Upper lobe of right lung (tissue), 1 donor: ENCODE measurements around the gene ZNF230. TPM values are rescaled to one million over a fixed set of nuclear protein-coding genes. Genes with fewer than 3 reads are reported as not detected.

ENCODE experiments used
- ATAC-seq: fragments of 200-7000 bp; cut with Tn5 transposase; one replicate; pipeline ENCODE4 v1.9.1; 2020; ENCODE audit warnings: mild to moderate bottlenecking, moderate library complexity
- DNase-seq: peaks from one replicate; pipeline ENCODE4 v3.0.0-alpha.2; 2020
- H3K27ac ChIP-seq: fragments of 200-600 bp; one replicate; pipeline ENCODE4 v1.8.0; 2022
- H3K27me3 ChIP-seq: fragments of 200-600 bp; one replicate; pipeline ENCODE4 v1.8.0; 2022; ENCODE audit warnings: mild to moderate bottlenecking
- H3K36me3 ChIP-seq: fragments of 200-600 bp; one replicate; pipeline ENCODE4 v1.8.0; 2022
- H3K4me1 ChIP-seq: fragments of 200-600 bp; one replicate; pipeline ENCODE4 v1.8.0; 2022
- H3K4me3 ChIP-seq: fragments of 200-600 bp; one replicate; pipeline ENCODE4 v1.8.0; 2022; ENCODE audit warnings: mild to moderate bottlenecking
- H3K9me3 ChIP-seq: fragments of 200-600 bp; one replicate; pipeline ENCODE4 v1.8.0; 2022
- CTCF ChIP-seq: fragments of 200-600 bp; IDR thresholded peaks from one replicate; pipeline ENCODE4 v1.8.0; 2022; ENCODE audit warnings: antibody characterized with exemption
- intact Hi-C: fragments of 100-400 bp; cut with DNase I; formaldehyde crosslinking; loops from one replicate; pipeline ENCODE4 v1.11.0; 2022
- total RNA-seq: library from RNA; stranded (reverse); fragmentation: NEBNext Ultra II Directional; extraction: Animal tissue kit (Norgen Biotek cat#: 25700); gene quantifications from one replicate; pipeline ENCODE4 v1.2.1, GENCODE V29; 2021
- donor health status: DM: no; HTN: yes; CAD: no; lungs with severe emphysema.

The ZNF230 gene
- total RNA-seq, 1 donor from 2014 or later: 5.2 TPM

DNA sequence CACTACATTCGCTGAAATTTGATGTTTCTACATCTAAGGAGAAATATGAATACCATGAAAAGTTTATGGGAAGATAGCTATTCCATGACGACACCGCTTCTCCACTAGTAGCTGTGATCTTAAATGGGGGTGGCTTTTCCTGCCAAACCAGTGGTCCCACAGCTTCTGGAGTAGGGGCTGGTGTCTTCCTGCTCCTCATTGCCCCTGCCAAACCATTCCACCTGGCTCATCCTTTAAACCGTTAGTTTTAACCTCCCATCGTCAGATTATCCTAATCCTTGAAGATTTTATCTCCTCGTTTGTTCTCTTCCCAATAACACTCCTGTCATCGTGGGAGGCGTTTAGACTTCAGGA lies 568 bp upstream of the ZNF230 start:
- intact Hi-C loops: no loop called here
- H3K27ac ChIP-seq: peak overlapping the region; percentile 81
- DNase-seq: no peak
- H3K27me3 ChIP-seq: no peaks in the 10 kb centered on the region
- no peaks in the 10 kb centered on the region for H3K36me3 ChIP-seq
- H3K4me1 ChIP-seq: peaks cover 13% of the 10 kb centered on the region
- H3K9me3 ChIP-seq: peaks cover 2% of the 10 kb centered on the region
- ATAC-seq: no peak
- H3K4me3 ChIP-seq: peak overlapping the region; percentile 87
- no peak for TF ChIP-seq CTCF

DNA sequence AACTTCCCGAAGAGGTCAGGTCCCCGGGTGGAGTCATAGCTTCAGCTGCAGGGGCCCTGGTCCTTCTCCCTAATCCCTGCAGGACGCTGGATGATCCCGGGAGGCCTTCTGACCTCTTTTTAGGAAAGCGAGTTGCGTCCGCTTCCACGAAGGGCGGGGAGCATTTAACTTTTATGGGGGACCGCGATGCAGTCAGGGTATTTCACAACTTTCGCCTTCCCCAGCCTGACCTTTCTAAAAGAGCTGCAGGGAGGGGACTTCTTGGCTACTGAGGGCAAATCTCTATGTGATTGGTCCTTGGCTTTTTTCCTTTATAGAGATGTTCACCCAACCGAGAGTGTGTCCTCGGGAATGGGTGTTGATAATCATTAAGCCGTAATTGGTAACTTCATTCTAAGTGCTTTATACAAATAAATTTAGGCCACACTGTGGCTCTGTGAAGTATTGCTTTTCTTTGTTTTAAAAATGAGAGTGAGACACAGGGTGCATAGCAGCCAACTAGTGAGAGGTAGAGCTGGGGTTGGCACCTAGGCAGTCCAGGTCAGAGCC lies 778 bp downstream of the ZNF230 start:
- no peak for TF ChIP-seq CTCF

GRCh38 chr19:44005973-44006372 lies 3.2 kb downstream of the ZNF230 start:
- no peak for DNase-seq
- no peak for ATAC-seq

More for the DNA sequence above, 778 bp downstream of the ZNF230 start:
- H3K4me1 ChIP-seq: peaks cover 13% of the 10 kb centered on the region
- no peak for ATAC-seq
- H3K9me3 ChIP-seq: no peaks in the 10 kb centered on the region
- peak overlapping the region; percentile 81 for H3K27ac ChIP-seq
- peak overlapping the region; percentile 87 for H3K4me3 ChIP-seq
- intact Hi-C loops: no loop called here
- peaks cover 10% of the 10 kb centered on the region for H3K36me3 ChIP-seq
- DNase-seq: peak; percentile 57
- H3K27me3 ChIP-seq: no peaks in the 10 kb centered on the region

GRCh38 chr19:44007473-44007872 lies 4.7 kb downstream of the ZNF230 start:
- Histone ChIP-seq H3K27me3 (no peaks in the 10 kb centered on the region), H3K4me1 (peaks cover 9% of the 10 kb centered on the region), H3K36me3 (peaks cover 44% of the 10 kb centered on the region), H3K27ac (no peak overlapping the region), H3K9me3 (peaks cover 35% of the 10 kb centered on the region), H3K4me3 (no peak overlapping the region)
- ATAC-seq (no peak), DNase-seq (no peak)
- TF ChIP-seq CTCF: no peak
- intact Hi-C loops: no loop called here

More at GRCh38 chr19:44005973-44006372, 3.2 kb downstream of the ZNF230 start:
- Histone ChIP-seq H3K27me3 (no peaks in the 10 kb centered on the region), H3K4me3 (no peak overlapping the region), H3K27ac (no peak overlapping the region), H3K9me3 (peaks cover 20% of the 10 kb centered on the region), H3K36me3 (peaks cover 35% of the 10 kb centered on the region), H3K4me1 (peaks cover 13% of the 10 kb centered on the region)
- intact Hi-C loops: no loop called here
- TF ChIP-seq CTCF: no peak

DNA sequence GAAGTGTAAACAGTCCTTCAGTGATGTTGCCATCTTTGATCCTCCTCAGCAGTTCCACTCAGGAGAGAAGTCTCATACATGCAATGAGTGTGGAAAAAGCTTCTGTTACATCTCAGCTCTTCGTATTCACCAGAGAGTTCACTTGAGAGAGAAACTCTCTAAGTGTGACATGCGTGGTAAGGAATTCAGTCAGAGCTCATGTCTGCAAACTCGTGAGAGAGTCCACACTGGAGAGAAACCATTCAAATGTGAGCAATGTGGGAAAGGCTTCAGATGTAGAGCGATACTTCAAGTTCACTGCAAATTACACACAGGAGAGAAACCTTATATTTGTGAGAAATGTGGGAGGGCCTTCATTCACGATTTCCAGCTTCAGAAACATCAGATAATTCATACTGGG lies 7.7 kb downstream of the ZNF230 start:
- H3K27ac ChIP-seq: no peak overlapping the region
- no peak overlapping the region for H3K4me3 ChIP-seq
- no peaks in the 10 kb centered on the region for H3K4me1 ChIP-seq
- DNase-seq (no peak), ATAC-seq (no peak)
- H3K9me3 ChIP-seq: peaks cover 49% of the 10 kb centered on the region
- no peaks in the 10 kb centered on the region for H3K27me3 ChIP-seq
- intact Hi-C loops: no loop called here
- H3K36me3 ChIP-seq: peaks cover 44% of the 10 kb centered on the region
- TF ChIP-seq CTCF: no peak

GRCh38 chr19:44019498-44019897 lies 16.7 kb downstream of the ZNF230 start:
- TF ChIP-seq CTCF: no peak
- intact Hi-C loops: no loop called here
- Histone ChIP-seq H3K4me3 (no peak overlapping the region), H3K4me1 (no peaks in the 10 kb centered on the region), H3K9me3 (peaks cover under 1% of the 10 kb centered on the region), H3K36me3 (no peaks in the 10 kb centered on the region), H3K27me3 (no peaks in the 10 kb centered on the region), H3K27ac (no peak overlapping the region)
- ATAC-seq (no peak), DNase-seq (no peak)
